ENCODE measurements around the gene ASB13. TPM values are rescaled to one million over a fixed set of nuclear protein-coding genes. Genes with fewer than 3 reads are reported as not detected.
A peak's percentile ranks its signal among the peaks of the same experiment; 100 is the strongest.

The ASB13 gene
- total and polyA plus RNA-seq, 2 of the 13 experiments (the other 11 are each of a cell fraction or from before 2014, with no cell fraction given): 9.3 to 15.4 TPM

- peak; percentile 56; the same call in 1 of the 2 replicates for TF ChIP-seq PHF8 (CRISPR knock-in tag; IDR thresholded peaks at IDR 0.05)
- no peak for TF ChIP-seq ZNF143 (CRISPR knock-in tag; IDR thresholded peaks at IDR 0.05)
- 0 out of 2 replicates have a peak, but pooled peaks have one; percentile 9 for TF ChIP-seq ELF1 (CRISPR knock-in tag; IDR thresholded peaks at IDR 0.05)
- TF ChIP-seq TEAD3 (CRISPR knock-in tag; optimal IDR thresholded peaks at IDR 0.05; ENCODE audit: borderline replicate concordance): peak; percentile 42
- TF ChIP-seq DDIT3 (CRISPR knock-in tag; IDR thresholded peaks at IDR 0.05): no peak
- TF ChIP-seq KMT2A (CRISPR knock-in tag; IDR thresholded peaks at IDR 0.05): peak; percentile 80
- TF ChIP-seq NFKBIZ (CRISPR knock-in tag; IDR thresholded peaks at IDR 0.05): no peak
- no peak for TF ChIP-seq HNF1B (CRISPR knock-in tag; IDR thresholded peaks at IDR 0.05)
- no peak for TF ChIP-seq TFDP2 (CRISPR knock-in tag; IDR thresholded peaks at IDR 0.05)
- TF ChIP-seq ZNF546 (CRISPR knock-in tag; conservative IDR thresholded peaks at IDR 0.05): 0 out of 2 replicates have a peak, but pooled peaks have one; percentile 15
- TF ChIP-seq NR2F6 (IDR thresholded peaks at IDR 0.05): no peak
- no peak for TF ChIP-seq NR2F6 (CRISPR knock-in tag; IDR thresholded peaks at IDR 0.05)
- TF ChIP-seq ZNF644 (CRISPR knock-in tag; IDR thresholded peaks at IDR 0.05; ENCODE audit: low read depth): 0 out of 2 replicates have a peak, but pooled peaks have one; percentile 25
- no peak for TF ChIP-seq BRF2 (CRISPR knock-in tag; IDR thresholded peaks at IDR 0.05)
- no peak for TF ChIP-seq ZNF160 (CRISPR knock-in tag; IDR thresholded peaks at IDR 0.05)
- no peak for TF ChIP-seq SOX5 (CRISPR knock-in tag; IDR thresholded peaks at IDR 0.05; ENCODE audit: borderline replicate concordance)
- peak; percentile 54; the same call in 1 of the 2 replicates for TF ChIP-seq SAFB2 (CRISPR knock-in tag; IDR thresholded peaks at IDR 0.05; ENCODE audit: borderline replicate concordance, low read depth)
- peak; percentile 19; the same call in 1 of the 2 replicates for TF ChIP-seq ERF (CRISPR knock-in tag; IDR thresholded peaks at IDR 0.05)
- no peak for TF ChIP-seq ETS1 (CRISPR knock-in tag; IDR thresholded peaks at IDR 0.05)
- no peak for TF ChIP-seq MIXL1 (CRISPR knock-in tag; IDR thresholded peaks at IDR 0.05)
- TF ChIP-seq RBFOX2 (IDR thresholded peaks at IDR 0.05; ENCODE audit: low read depth, low read length): peak; percentile 91
- no peak for TF ChIP-seq FOXC1 (CRISPR knock-in tag; IDR thresholded peaks at IDR 0.05; ENCODE audit: borderline replicate concordance)
- peak; percentile 63; the same call in 1 of the 2 replicates for TF ChIP-seq UBTF (CRISPR knock-in tag; IDR thresholded peaks at IDR 0.05)
- TF ChIP-seq BORCS8-MEF2B (CRISPR knock-in tag; IDR thresholded peaks at IDR 0.05): 0 out of 2 replicates have a peak, but pooled peaks have one; percentile 13
Measured at GRCh38 chr10:5684971-5685763, 18.8 kb upstream of the ASB13 start (continued).
